HepG2 (cell line): Measurements from ENCODE around the gene SULT2B1. TPM values are rescaled to one million over a fixed set of nuclear protein-coding genes. Genes with fewer than 3 reads are reported as not detected.
"Not testable (repeated sequence)": the region's sequence is repeated elsewhere in the genome, so short reads cannot be mapped to it uniquely, and the experiment has no call there.

Experiments used
- ATAC-seq: fragments of 200-7000 bp; cut with Tn5 transposase; 3 replicates; pipeline ENCODE4 v1.9.1; 2020; ENCODE audit warnings: mild to moderate bottlenecking, moderate library complexity
- BruUV-seq: library from RNA; stranded (reverse); fragments of 400-500 nt; replicated peaks from 2 replicates; lab custom pipeline; 2021; lab: Mats Ljungman, UMichigan
- CTCF ChIA-PET: fragments of 300-600 bp; formaldehyde crosslinking; extraction: SDS; loops from one replicate; lab custom pipeline; 2021; ENCODE audit warnings: low total read pairs, inconsistent platforms, low intra/inter-chr PET ratio; lab: Yijun Ruan, JAX
- POLR2A ChIA-PET: fragments of 350-600 bp; sonication (Branson Sonifier 250); formaldehyde crosslinking; loops from one replicate; lab custom pipeline; 2020; ENCODE audit warnings: antibody characterized with exemption, inconsistent platforms; lab: Yijun Ruan, JAX
- DNase-seq: peaks from one replicate; pipeline ENCODE4 v3.0.0-alpha.2; 2015; ENCODE audit warnings: low spot score
- FAIRE-seq: peaks from 3 replicates; lab custom pipeline; 2011; peaks lifted over from hg19 to GRCh38; lab: Jason Lieb, UNC
- H2AFZ ChIP-seq: one replicate; pipeline ENCODE4 v1.6.1; 2011; ENCODE audit warnings: low read length, inconsistent platforms
- H3K27ac ChIP-seq: fragments of 300-600 bp; 3 replicates; pipeline ENCODE4 v1.8.0; 2011; ENCODE audit warnings: mixed run types, mild to moderate bottlenecking, mixed read lengths, low read length, inconsistent platforms; ENCODE audit not compliant: insufficient read depth; ENCODE audit errors: extremely low read length
- H3K27me3 ChIP-seq, 2 experiments: fragments of 200-600 bp in 1 of 2; 2 replicates in 1 of 2; 3 replicates in 1 of 2; pipeline versions ENCODE4 v1.6.0 to v1.8.0; 2011; ENCODE audit warnings: low read length in 2 of 2, mild to moderate bottlenecking in 2 of 2, moderate library complexity in 2 of 2, inconsistent platforms in 1 of 2; ENCODE audit not compliant: insufficient read depth in 2 of 2, control insufficient read depth in 1 of 2
- H3K36me3 ChIP-seq, 2 experiments: fragments of 200-600 bp in 1 of 2; replicated peaks in 1 of 2; 2 replicates in 1 of 2; 3 replicates in 1 of 2; pipeline versions ENCODE4 v1.5.1 to v1.8.0; 2011; ENCODE audit warnings: low read length in 2 of 2, inconsistent platforms in 1 of 2; ENCODE audit not compliant: insufficient read depth in 2 of 2, control insufficient read depth in 1 of 2
- H3K4me1 ChIP-seq: 2 replicates; pipeline ENCODE4 v1.5.1; 2012; ENCODE audit warnings: low read length, inconsistent platforms; ENCODE audit not compliant: insufficient read depth
- H3K4me2 ChIP-seq: 2 replicates; pipeline ENCODE4 v1.6.0; 2011; ENCODE audit warnings: low read depth, low read length, inconsistent platforms
- H3K4me3 ChIP-seq, 3 experiments: fragments of 200-600 bp in 1 of 3; sonication (generic), shearing (Covaris generic) in 1 of 3; replicated peaks in 1 of 3; 2 replicates each; pipeline ENCODE4 v1.5.1; 2011 to 2016; ENCODE audit warnings: low read length in 3 of 3, inconsistent platforms in 2 of 3, low read depth in 2 of 3, mild to moderate bottlenecking in 2 of 3, control low read depth in 1 of 3, mixed read lengths in 1 of 3; ENCODE audit not compliant: insufficient read depth in 1 of 3
- H3K79me2 ChIP-seq: one replicate; pipeline ENCODE4 v1.6.1; 2011; ENCODE audit warnings: low read length, inconsistent platforms; ENCODE audit not compliant: insufficient read depth
- H3K9ac ChIP-seq: 2 replicates; pipeline ENCODE4 v1.6.0; 2011; ENCODE audit warnings: mild to moderate bottlenecking, low read depth, low read length, inconsistent platforms; ENCODE audit not compliant: insufficient read depth
- H3K9me3 ChIP-seq: 2 replicates; pipeline ENCODE4 v1.5.1; 2012; ENCODE audit warnings: mild to moderate bottlenecking, low read length
- H4K20me1 ChIP-seq: 2 replicates; pipeline ENCODE4 v1.6.0; 2011; ENCODE audit warnings: inconsistent platforms, mild to moderate bottlenecking, low read length, moderate library complexity; ENCODE audit not compliant: insufficient read depth
- ADNP ChIP-seq: sonication (generic); formaldehyde crosslinking; IDR thresholded peaks from 2 replicates; pipeline ENCODE4 v1.4.0; 2020; ENCODE audit warnings: missing genetic modification reagents
- ATF3 ChIP-seq: sonication (generic); formaldehyde crosslinking; IDR thresholded peaks from 2 replicates; pipeline ENCODE4 v1.4.0; 2020; ENCODE audit warnings: missing genetic modification reagents
- DZIP1 ChIP-seq: sonication (generic); formaldehyde crosslinking; IDR thresholded peaks from 2 replicates; pipeline ENCODE4 v1.5.0; 2020; ENCODE audit warnings: mild to moderate bottlenecking, missing genetic modification reagents
- ELF1 ChIP-seq: sonication (generic); formaldehyde crosslinking; IDR thresholded peaks from 2 replicates; pipeline ENCODE4 v1.4.0; 2020; ENCODE audit warnings: missing genetic modification reagents
- FOSL1 ChIP-seq: sonication (generic); formaldehyde crosslinking; IDR thresholded peaks from 2 replicates; pipeline ENCODE4 v1.9.0; 2021; ENCODE audit warnings: missing genetic modification reagents, borderline replicate concordance
- FOSL2 ChIP-seq: sonication (generic); formaldehyde crosslinking; IDR thresholded peaks from 2 replicates; pipeline ENCODE4 v1.4.0; 2020; ENCODE audit warnings: missing genetic modification reagents
- HDAC1 ChIP-seq: sonication (generic); formaldehyde crosslinking; IDR thresholded peaks from 2 replicates; pipeline ENCODE4 v1.5.1; 2020; ENCODE audit warnings: mild to moderate bottlenecking, missing genetic modification reagents
- HNF4A ChIP-seq: sonication (generic); formaldehyde crosslinking; IDR thresholded peaks from 2 replicates; pipeline ENCODE4 v1.4.0; 2020; ENCODE audit warnings: missing genetic modification reagents
- HNF4G ChIP-seq, 2 experiments: sonication (generic) in 1 of 2; formaldehyde crosslinking in 1 of 2; IDR thresholded peaks; 2 replicates each; pipeline versions ENCODE4 v1.4.0 to v1.6.1; 2011 to 2020; ENCODE audit warnings: borderline replicate concordance in 2 of 2, low read depth in 2 of 2, mild to moderate bottlenecking in 2 of 2, low read length in 1 of 2, missing genetic modification reagents in 1 of 2, moderate library complexity in 1 of 2
- JUND ChIP-seq: sonication (generic); formaldehyde crosslinking; IDR thresholded peaks from 2 replicates; pipeline ENCODE4 v1.8.0; 2022; ENCODE audit warnings: mild to moderate bottlenecking, missing genetic modification reagents
- NCOR1 ChIP-seq: fragments of 200-600 bp; sonication (generic); IDR thresholded peaks from 2 replicates; pipeline ENCODE4 v1.7.0; 2017; ENCODE audit warnings: antibody characterized with exemption, low read length, borderline replicate concordance
- PLSCR1 ChIP-seq: sonication (generic); formaldehyde crosslinking; IDR thresholded peaks from 2 replicates; pipeline ENCODE4 v1.5.0; 2020; ENCODE audit warnings: missing genetic modification reagents, mild to moderate bottlenecking, borderline replicate concordance
- RARA ChIP-seq: IDR thresholded peaks from 2 replicates; pipeline ENCODE4 v1.6.1; 2016; ENCODE audit warnings: missing genetic modification reagents, missing compliant biosample characterization
- RCOR2 ChIP-seq: IDR thresholded peaks from 2 replicates; pipeline ENCODE4 v1.6.1; 2016; ENCODE audit warnings: missing biosample characterization, missing genetic modification reagents
- TEAD3 ChIP-seq: optimal IDR thresholded peaks from 2 replicates; pipeline ENCODE3; 2016; ENCODE audit warnings: borderline replicate concordance
- THAP11 ChIP-seq: IDR thresholded peaks from 2 replicates; pipeline ENCODE4 v1.6.1; 2016; ENCODE audit warnings: missing biosample characterization, missing genetic modification reagents
- ZMYM2 ChIP-seq: sonication (generic); formaldehyde crosslinking; IDR thresholded peaks from 2 replicates; pipeline ENCODE4 v1.8.0; 2022; ENCODE audit warnings: mild to moderate bottlenecking, missing genetic modification reagents
- ZMYM3 ChIP-seq: sonication (generic); formaldehyde crosslinking; IDR thresholded peaks from 2 replicates; pipeline ENCODE4 v1.5.1; 2020; ENCODE audit warnings: mild to moderate bottlenecking, missing genetic modification reagents
- ZNF121 ChIP-seq: sonication (generic); formaldehyde crosslinking; IDR thresholded peaks from 2 replicates; pipeline ENCODE4 v1.5.0; 2020; ENCODE audit warnings: mild to moderate bottlenecking, missing genetic modification reagents
- ZNF460 ChIP-seq: sonication (generic); formaldehyde crosslinking; IDR thresholded peaks from 2 replicates; pipeline ENCODE4 v1.5.1; 2020; ENCODE audit warnings: missing genetic modification reagents, mild to moderate bottlenecking, borderline replicate concordance
- ZNF513 ChIP-seq: sonication (generic); formaldehyde crosslinking; conservative IDR thresholded peaks from 2 replicates; pipeline ENCODE4 v1.5.0; 2020; ENCODE audit warnings: missing genetic modification reagents
- WGBS: methylation state at CpG from one replicate; pipeline ENCODE4 v1.1.6; 2017; ENCODE audit warnings: low lambda C conversion rate; 5-methylcytosine and 5-hydroxymethylcytosine counted together
- in situ Hi-C: cut with HindIII; loops from 2 replicates; pipeline ENCODE4 v1.10.0; 2017; ENCODE audit warnings: low pct_unique_long_range_greater_than_20kb; ENCODE audit not compliant: extremely low pct_ligation_motif_present
- intact Hi-C: fragments of 100-400 bp; cut with micrococcal nuclease; formaldehyde crosslinking; loops from one replicate; pipeline ENCODE4 v1.10.0; 2022; ENCODE audit not compliant: unreplicated experiment
- polyA plus RNA-seq, 8 experiments: library from polyadenylated mRNA; depleted of rRNA in 3 of 8; stranded (reverse) in 7 of 8; unstranded in 1 of 8; fragments of >200 nt; fragmentation: Illumina TruSeq in 4 of 8; extraction: Trizol in 4 of 8; gene quantifications; 2 replicates each; pipeline versions ENCODE4 v1.2.1 to v1.2.3, GENCODE V29; 2011 to 2016; ENCODE audit warnings: low read depth in 4 of 8, missing spikeins in 1 of 8, mixed read lengths in 1 of 8; ENCODE audit not compliant: insufficient read depth in 1 of 8
- total RNA-seq, 5 experiments: library from RNA; depleted of rRNA; stranded (reverse); fragments of >200 nt; fragmentation: Illumina TruSeq; extraction: Trizol; gene quantifications; 2 replicates each; pipeline ENCODE4 v1.2.3, GENCODE V29; 2016; ENCODE audit warnings: low read depth in 1 of 5

Gene SULT2B1
- total and polyA plus RNA-seq, 2 of the 13 experiments (the other 11 are each of a cell fraction or from before 2014, with no cell fraction given), result 0.13 TPM; not detected in 1

- H3K27ac ChIP-seq, result not testable (repeated sequence)
Measured at GRCh38 chr19:48519426-48519825, 32.5 kb upstream of the SULT2B1 start.

GRCh38 chr19:48520134-48520533 lies 31.8 kb upstream of the SULT2B1 start:
- ChIA-PET CTCF (no interaction called here), POLR2A (no interaction called here)
- no peak overlapping the region for H3K4me2 ChIP-seq
- H3K36me3 ChIP-seq, result no peaks in the 10 kb centered on the region
- ATAC-seq (no peak), DNase-seq (no peak), FAIRE-seq (no peak)
- H2AFZ ChIP-seq, result no peak overlapping the region
- peaks cover 12% of the 10 kb centered on the region for H3K4me1 ChIP-seq
- peaks cover 8% of the 10 kb centered on the region for H3K9me3 ChIP-seq
- no peaks in the 10 kb centered on the region for H3K27me3 ChIP-seq
- no peak overlapping the region for H3K4me3 ChIP-seq
- H3K79me2 ChIP-seq, result no peaks in the 10 kb centered on the region
- in situ Hi-C loops (no loop called here), intact Hi-C loops (no loop called here)
- no peaks in the 10 kb centered on the region for H4K20me1 ChIP-seq
- H3K9ac ChIP-seq, result no peak overlapping the region
- 50% methylated on average over 4 of the region's 4 CpGs for WGBS
- H3K27ac ChIP-seq, result no peak overlapping the region
- no TSS peak for BruUV-seq
- no peak for TF ChIP-seq ELF1 (CRISPR knock-in tag)
- no peak for TF ChIP-seq DZIP1 (CRISPR knock-in tag)
- no peak for TF ChIP-seq PLSCR1 (CRISPR knock-in tag)
- no peak for TF ChIP-seq ZNF513 (CRISPR knock-in tag)

More at GRCh38 chr19:48519426-48519825, 32.5 kb upstream of the SULT2B1 start:
- TF ChIP-seq NCOR1 (peak; percentile 47; the same call in 1 of the 2 replicates), ZNF460 (CRISPR knock-in tag) (peak; percentile 59; the same call in 1 of the 2 replicates), FOSL1 (CRISPR knock-in tag) (peak; percentile 75), ZMYM3 (CRISPR knock-in tag) (peak; percentile 73; the same call in 1 of the 2 replicates), RARA (CRISPR knock-in tag) (0 out of 2 replicates have a peak, but pooled peaks have one; percentile 6), THAP11 (CRISPR knock-in tag) (peak; percentile 32; the same call in 1 of the 2 replicates), TEAD3 (CRISPR knock-in tag) (peak; percentile 14), ZMYM2 (CRISPR knock-in tag) (peak; percentile 72), RCOR2 (CRISPR knock-in tag) (peak; percentile 21; the same call in 1 of the 2 replicates), HDAC1 (CRISPR knock-in tag) (0 out of 2 replicates have a peak, but pooled peaks have one; percentile 18), ADNP (CRISPR knock-in tag) (peak; percentile 34; the same call in 1 of the 2 replicates), ATF3 (CRISPR knock-in tag) (peak; percentile 82), HNF4A (CRISPR knock-in tag) (peak; percentile 76), FOSL2 (CRISPR knock-in tag) (peak; percentile 93), ZNF121 (CRISPR knock-in tag) (peak; percentile 97), HNF4G (IDR thresholded peaks at IDR 0.05; ENCODE audit: borderline replicate concordance, low read depth, low read length) (peak; percentile 18; the same call in 1 of the 2 replicates), JUND (CRISPR knock-in tag) (peak; percentile 76)
- CTCF ChIA-PET; H4K20me1 ChIP-seq; in situ Hi-C loops; H2AFZ ChIP-seq; H3K27me3 ChIP-seq; H3K79me2 ChIP-seq; FAIRE-seq; H3K4me2 ChIP-seq; H3K36me3 ChIP-seq; H3K9ac ChIP-seq; ATAC-seq; H3K9me3 ChIP-seq; POLR2A ChIA-PET; BruUV-seq; H3K4me3 ChIP-seq; TF ChIP-seq HNF4G (CRISPR knock-in tag; IDR thresholded peaks at IDR 0.05; ENCODE audit: borderline replicate concordance, low read depth): not testable (repeated sequence)
- intact Hi-C loops, result loop anchor here (5.0 kb wide), 1 partner anchor 33 kb away; the partner anchor contains the start of gene SULT2B1
- peaks cover 13% of the 10 kb centered on the region for H3K4me1 ChIP-seq
- 29% methylated on average over 4 of the region's 4 CpGs for WGBS
- peak; percentile 41 for DNase-seq
